HG03060 (cell line): ENCODE measurements around the gene ASAP2.

Experiments
- ATAC-seq: cut with Tn5 transposase; IDR thresholded peaks from one replicate; pipeline ENCODE4 v1.9.1; 2021; ENCODE audit warnings: low read depth, moderate number of reproducible peaks; ENCODE audit not compliant: unreplicated experiment

Gene ASAP2

GRCh38 chr2:9365498-9366019 lies 158.9 kb downstream of the ASAP2 start:
- no peak for ATAC-seq

GRCh38 chr2:9366026-9366425 lies 159.4 kb downstream of the ASAP2 start:
- no peak for ATAC-seq

- ATAC-seq: no peak
Observed at GRCh38 chr2:9370746-9371145, 164.1 kb downstream of the ASAP2 start.

GRCh38 chr2:9373047-9373446 lies 166.4 kb downstream of the ASAP2 start:
- ATAC-seq: no peak

- no peak for ATAC-seq
Observed at GRCh38 chr2:9373476-9373875, 166.9 kb downstream of the ASAP2 start.

- ATAC-seq: no peak
Observed at GRCh38 chr2:9374071-9374730, 167.6 kb downstream of the ASAP2 start.

- no peak for ATAC-seq
Observed at GRCh38 chr2:9375857-9376428, 169.3 kb downstream of the ASAP2 start.

GRCh38 chr2:9377461-9378097 lies 171.0 kb downstream of the ASAP2 start:
- no peak for ATAC-seq

GRCh38 chr2:9378433-9379390 lies 172.1 kb downstream of the ASAP2 start:
- ATAC-seq: no peak

GRCh38 chr2:9379391-9379755 lies 172.8 kb downstream of the ASAP2 start:
- no peak for ATAC-seq

- no peak for ATAC-seq
Observed at GRCh38 chr2:9380702-9381628, 174.4 kb downstream of the ASAP2 start.

- ATAC-seq: no peak
Observed at GRCh38 chr2:9382604-9383235, 176.1 kb downstream of the ASAP2 start.

- ATAC-seq: no peak
Observed at GRCh38 chr2:9384521-9384920, 177.9 kb downstream of the ASAP2 start.

GRCh38 chr2:9385841-9386240 lies 179.2 kb downstream of the ASAP2 start:
- no peak for ATAC-seq

GRCh38 chr2:9388199-9388681 lies 181.6 kb downstream of the ASAP2 start:
- no peak for ATAC-seq

- no peak for ATAC-seq
Observed at GRCh38 chr2:9388950-9389911, 182.6 kb downstream of the ASAP2 start.

- ATAC-seq: no peak
Observed at GRCh38 chr2:9390151-9390850, 183.7 kb downstream of the ASAP2 start.
